Thyroid gland (tissue), 4 donors: ENCODE measurements around the gene MX2.

Source experiments
- CTCF ChIP-seq, 6 experiments: fragments of 200-600 bp in 3 of 6; fragments of 450-650 bp in 3 of 6; sonication (generic) in 3 of 6; IDR thresholded peaks; one replicate each; pipeline ENCODE4 v1.5.1; 2016 to 2019; ENCODE audit warnings: antibody characterized with exemption in 6 of 6, mild to moderate bottlenecking in 2 of 6, inconsistent platforms in 1 of 6, moderate library complexity in 1 of 6
- POLR2A ChIP-seq, 2 donors: fragments of 450-650 bp; IDR thresholded peaks; one replicate each; pipeline ENCODE4 v1.6.1; 2017; ENCODE audit warnings: antibody characterized with exemption in 2 of 2, mild to moderate bottlenecking in 2 of 2, moderate library complexity in 1 of 2

- TF ChIP-seq CTCF (IDR thresholded peaks at IDR 0.05) (no peak), POLR2A (IDR thresholded peaks at IDR 0.05) (no peak)
Observed at GRCh38 chr21:41398831-41399230, 37.0 kb downstream of the MX2 start.
